RKO (cell line): Measurements from ENCODE around the gene SLC25A15.

ENCODE experiments used
- DNase-seq: peaks from one replicate; pipeline ENCODE4 v3.0.0-alpha.2; 2016; ENCODE audit warnings: low spot score

SLC25A15 gene

GRCh38 chr13:40789275-40790153 is at the start of gene SLC25A15:
TSS of gene SLC25A15 (plus strand) at chr13:40789611. CDS start at chr13:40793227, 3,616 bp downstream.
- DNase-seq, result peak; percentile 89

- no peak for DNase-seq
Measured at GRCh38 chr13:40749327-40749726, 40.1 kb upstream of the SLC25A15 start.

- no peak for DNase-seq
Measured at GRCh38 chr13:40755082-40755700, 34.2 kb upstream of the SLC25A15 start.

GRCh38 chr13:40756042-40756441 is 33.4 kb upstream of the SLC25A15 start:
- DNase-seq, result no peak

- no peak for DNase-seq
Measured at GRCh38 chr13:40758811-40759210, 30.6 kb upstream of the SLC25A15 start.

- DNase-seq, result no peak
Measured at GRCh38 chr13:40762849-40763248, 26.6 kb upstream of the SLC25A15 start.

- no peak for DNase-seq
Measured at GRCh38 chr13:40764587-40765403, 24.6 kb upstream of the SLC25A15 start.

GRCh38 chr13:40765602-40766001 is 23.8 kb upstream of the SLC25A15 start:
- no peak for DNase-seq

- no peak for DNase-seq
Measured at GRCh38 chr13:40769970-40770369, 19.4 kb upstream of the SLC25A15 start.

- no peak for DNase-seq
Measured at GRCh38 chr13:40770609-40770933, 18.8 kb upstream of the SLC25A15 start.

- DNase-seq, result peak; percentile 95
Measured at GRCh38 chr13:40770934-40771618, 18.3 kb upstream of the SLC25A15 start, which contains the start of gene MRPS31. TSS of gene MRPS31 (minus strand) at chr13:40771190. CDS start at chr13:40771136, 54 bp downstream.

- DNase-seq, result no peak
Measured at GRCh38 chr13:40772765-40773473, 16.5 kb upstream of the SLC25A15 start.

GRCh38 chr13:40774672-40775071 is 14.7 kb upstream of the SLC25A15 start:
- no peak for DNase-seq

GRCh38 chr13:40776232-40776631 is 13.2 kb upstream of the SLC25A15 start:
- DNase-seq, result no peak

GRCh38 chr13:40776681-40777165 is 12.7 kb upstream of the SLC25A15 start:
- peak; percentile 58 for DNase-seq

GRCh38 chr13:40777166-40777808 is 12.1 kb upstream of the SLC25A15 start:
- peak; percentile 77 for DNase-seq

GRCh38 chr13:40777809-40778175 is 11.6 kb upstream of the SLC25A15 start:
- no peak for DNase-seq

GRCh38 chr13:40779049-40779448 is 10.4 kb upstream of the SLC25A15 start:
- no peak for DNase-seq

- no peak for DNase-seq
Measured at GRCh38 chr13:40779796-40780285, 9.6 kb upstream of the SLC25A15 start.

- DNase-seq, result peak; percentile 40
Measured at GRCh38 chr13:40780822-40781401, 8.5 kb upstream of the SLC25A15 start.
